Neural cell (in vitro differentiated cells): ENCODE results near the gene PHKA2. TPM values are rescaled to one million over a fixed set of nuclear protein-coding genes. Genes with fewer than 3 reads are reported as not detected.

ENCODE experiments used
- H2AFZ ChIP-seq: fragments of 200-600, 300-800 bp; sonication (generic), shearing (Covaris generic); 2 replicates; pipeline ENCODE4 v1.6.0; 2014; ENCODE audit warnings: low read depth, mild to moderate bottlenecking, antibody characterized with exemption, low read length, moderate library complexity
- H3F3A ChIP-seq: fragments of 200-600 bp; shearing (Covaris generic); 2 replicates; pipeline ENCODE4 v1.6.1; 2016; ENCODE audit warnings: mild to moderate bottlenecking, moderate library complexity, mixed read lengths, antibody characterized with exemption, low read length; ENCODE audit not compliant: insufficient read depth, poor library complexity, severe bottlenecking
- H3K27ac ChIP-seq: fragments of 200-600, 300-800 bp; sonication (generic), shearing (Covaris generic); 2 replicates; pipeline ENCODE4 v1.5.1; 2014; ENCODE audit warnings: mild to moderate bottlenecking, low read length, moderate library complexity
- H3K27me3 ChIP-seq: fragments of 300-800, 200-600 bp; sonication (generic), shearing (Covaris generic); 2 replicates; pipeline ENCODE4 v1.6.0; 2014; ENCODE audit warnings: mild to moderate bottlenecking, low read depth, low read length, moderate library complexity; ENCODE audit not compliant: insufficient read depth
- H3K36me3 ChIP-seq: fragments of 300-800, 200-600 bp; sonication (generic), shearing (Covaris generic); 2 replicates; pipeline ENCODE4 v1.5.1; 2014; ENCODE audit warnings: mild to moderate bottlenecking, antibody characterized with exemption, low read length, moderate library complexity; ENCODE audit not compliant: insufficient read depth
- H3K4me2 ChIP-seq: fragments of 300-800, 200-600 bp; sonication (generic), shearing (Covaris generic); 2 replicates; pipeline ENCODE4 v1.6.0; 2014; ENCODE audit warnings: mild to moderate bottlenecking, low read length
- H3K4me3 ChIP-seq: fragments of 300-800, 200-600 bp; sonication (generic), shearing (Covaris generic); 2 replicates; pipeline ENCODE4 v1.5.1; 2014; ENCODE audit warnings: mild to moderate bottlenecking, low read length, moderate library complexity
- H3K79me2 ChIP-seq: fragments of 200-600 bp; shearing (Covaris generic); replicated peaks from 2 replicates; pipeline ENCODE4 v1.6.0; 2014; ENCODE audit warnings: mild to moderate bottlenecking, low read length, moderate library complexity; ENCODE audit not compliant: insufficient read depth
- H3K9ac ChIP-seq: fragments of 300-800, 200-600 bp; sonication (generic), shearing (Covaris generic); 2 replicates; pipeline ENCODE4 v1.6.1; 2016; ENCODE audit warnings: mild to moderate bottlenecking, low read length, mixed read lengths
- H3K9me2 ChIP-seq: fragments of 200-600 bp; shearing (Covaris generic); 2 replicates; pipeline ENCODE4 v1.6.1; 2016; ENCODE audit warnings: mild to moderate bottlenecking, low read length, mixed read lengths; ENCODE audit not compliant: insufficient read depth
- H3K9me3 ChIP-seq: fragments of 200-600, 300-800 bp; sonication (generic), shearing (Covaris generic); 2 replicates; pipeline ENCODE4 v1.6.1; 2016; ENCODE audit warnings: mild to moderate bottlenecking, mixed run types, low read length, moderate library complexity, mixed read lengths
- H4K20me1 ChIP-seq: fragments of 200-600 bp; shearing (Covaris generic); 2 replicates; pipeline ENCODE4 v1.6.1; 2016; ENCODE audit warnings: mild to moderate bottlenecking, mixed run types; ENCODE audit not compliant: insufficient read depth
- EP300 ChIP-seq: fragments of 450-650 bp; conservative IDR thresholded peaks from 2 replicates; pipeline ENCODE4 v1.6.1; 2014; ENCODE audit warnings: antibody characterized with exemption, mild to moderate bottlenecking, moderate library complexity; ENCODE audit not compliant: poor library complexity, severe bottlenecking
- EZH2 ChIP-seq: fragments of 200-600, 300-800 bp; shearing (Covaris generic), sonication (generic); IDR thresholded peaks from 2 replicates; pipeline ENCODE4 v1.6.1; 2014; ENCODE audit warnings: antibody characterized with exemption, low read length, borderline replicate concordance, mild to moderate bottlenecking; ENCODE audit not compliant: insufficient read depth, poor library complexity, severe bottlenecking
- MXI1 ChIP-seq: fragments of 450-650 bp; conservative IDR thresholded peaks from 2 replicates; pipeline ENCODE4 v1.6.1; 2014; ENCODE audit warnings: antibody characterized with exemption, mild to moderate bottlenecking; ENCODE audit not compliant: poor library complexity, severe bottlenecking
- POLR2AphosphoS5 ChIP-seq: IDR thresholded peaks from 2 replicates; pipeline ENCODE4 v1.6.1; 2012
- RAD21 ChIP-seq: fragments of 450-650 bp; conservative IDR thresholded peaks from 2 replicates; pipeline ENCODE4 v1.6.1; 2014; ENCODE audit warnings: antibody characterized with exemption, mild to moderate bottlenecking, moderate library complexity
- REST ChIP-seq: IDR thresholded peaks from 2 replicates; pipeline ENCODE4 v1.6.1; 2012; ENCODE audit warnings: borderline replicate concordance
- SMC3 ChIP-seq: fragments of 450-650 bp; conservative IDR thresholded peaks from 2 replicates; pipeline ENCODE4 v1.6.1; 2014; ENCODE audit warnings: antibody characterized with exemption, mild to moderate bottlenecking, moderate library complexity; ENCODE audit not compliant: poor library complexity
- TAF1 ChIP-seq: IDR thresholded peaks from 2 replicates; pipeline ENCODE4 v1.6.1; 2012; ENCODE audit warnings: low read depth
- polyA plus RNA-seq: library from polyadenylated mRNA; depleted of rRNA; stranded (reverse); fragments of >200 nt; gene quantifications from 2 replicates; pipeline ENCODE4 v1.2.3, GENCODE V29; 2014
- TF ChIP-seq, protein P1 (sequence below): fragments of 450-650 bp; IDR thresholded peaks from 2 replicates; pipeline ENCODE4 v1.5.1; 2014; ENCODE audit warnings: antibody characterized with exemption, mild to moderate bottlenecking, moderate library complexity; ENCODE audit not compliant: poor library complexity, severe bottlenecking

Gene PHKA2
- polyA plus RNA-seq, 1 donor from 2014 or later: 9.6 TPM

DNA sequence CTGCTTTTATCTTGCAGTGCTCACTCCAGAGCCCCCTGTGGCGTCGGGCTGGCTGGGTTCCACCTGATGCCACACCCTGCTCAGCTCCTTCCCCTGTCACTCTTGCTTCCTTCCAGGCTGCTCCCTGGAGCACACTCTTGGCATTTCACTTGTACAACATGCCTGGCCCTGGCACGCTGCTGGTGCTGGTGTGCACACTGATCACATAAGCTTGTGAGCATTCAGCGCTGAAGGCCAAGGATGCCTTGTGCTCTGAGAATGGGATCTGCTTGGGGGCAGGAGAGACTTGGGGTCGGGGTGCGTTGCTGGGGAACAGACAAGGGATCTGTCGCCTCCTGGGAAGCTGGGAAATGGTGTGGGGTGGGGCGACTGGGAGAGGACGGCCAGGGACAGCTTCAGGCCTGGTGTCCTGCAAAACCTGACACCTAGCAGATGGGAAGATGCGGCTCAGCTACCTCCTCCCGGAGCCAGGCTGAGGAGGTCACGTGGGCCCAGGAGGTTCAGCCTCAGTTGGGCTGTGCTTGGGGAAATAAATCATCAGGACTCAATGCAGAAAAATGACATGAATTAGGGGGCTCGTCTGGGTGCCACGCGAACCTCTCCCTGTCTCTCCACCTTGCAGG, 108.5 kb downstream of the PHKA2 start:
- Histone ChIP-seq H3K4me3 (no peak overlapping the region), H3K9me3 (no peaks in the 10 kb centered on the region), H3K9ac (no peak overlapping the region), H3K27me3 (no peaks in the 10 kb centered on the region), H3K4me2 (no peak overlapping the region), H3K27ac (no peak overlapping the region), H3K79me2 (no peaks in the 10 kb centered on the region), H4K20me1 (no peaks in the 10 kb centered on the region), H2AFZ (no peak overlapping the region), H3F3A (no peaks in the 10 kb centered on the region), H3K9me2 (no peaks in the 10 kb centered on the region), H3K36me3 (no peaks in the 10 kb centered on the region)
- TF ChIP-seq POLR2AphosphoS5 (no peak), TAF1 (no peak), SMC3 (no peak), MXI1 (no peak), EP300 (no peak), REST (no peak), RAD21 (no peak), EZH2 (no peak)
- TF ChIP-seq, protein P1, sequence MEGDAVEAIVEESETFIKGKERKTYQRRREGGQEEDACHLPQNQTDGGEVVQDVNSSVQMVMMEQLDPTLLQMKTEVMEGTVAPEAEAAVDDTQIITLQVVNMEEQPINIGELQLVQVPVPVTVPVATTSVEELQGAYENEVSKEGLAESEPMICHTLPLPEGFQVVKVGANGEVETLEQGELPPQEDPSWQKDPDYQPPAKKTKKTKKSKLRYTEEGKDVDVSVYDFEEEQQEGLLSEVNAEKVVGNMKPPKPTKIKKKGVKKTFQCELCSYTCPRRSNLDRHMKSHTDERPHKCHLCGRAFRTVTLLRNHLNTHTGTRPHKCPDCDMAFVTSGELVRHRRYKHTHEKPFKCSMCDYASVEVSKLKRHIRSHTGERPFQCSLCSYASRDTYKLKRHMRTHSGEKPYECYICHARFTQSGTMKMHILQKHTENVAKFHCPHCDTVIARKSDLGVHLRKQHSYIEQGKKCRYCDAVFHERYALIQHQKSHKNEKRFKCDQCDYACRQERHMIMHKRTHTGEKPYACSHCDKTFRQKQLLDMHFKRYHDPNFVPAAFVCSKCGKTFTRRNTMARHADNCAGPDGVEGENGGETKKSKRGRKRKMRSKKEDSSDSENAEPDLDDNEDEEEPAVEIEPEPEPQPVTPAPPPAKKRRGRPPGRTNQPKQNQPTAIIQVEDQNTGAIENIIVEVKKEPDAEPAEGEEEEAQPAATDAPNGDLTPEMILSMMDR: no peak

GRCh38 chrX:18874560-18875255, 109.2 kb downstream of the PHKA2 start:
- Histone ChIP-seq H3K27me3 (no peaks in the 10 kb centered on the region), H3K79me2 (no peaks in the 10 kb centered on the region), H3K9ac (no peak overlapping the region), H3K9me3 (no peaks in the 10 kb centered on the region), H3K36me3 (no peaks in the 10 kb centered on the region), H3K27ac (no peak overlapping the region), H4K20me1 (no peaks in the 10 kb centered on the region), H3K4me3 (no peak overlapping the region), H3K4me2 (no peak overlapping the region), H3F3A (no peaks in the 10 kb centered on the region), H3K9me2 (no peaks in the 10 kb centered on the region), H2AFZ (no peak overlapping the region)
- TF ChIP-seq SMC3: no peak
- TF ChIP-seq RAD21: no peak
- TF ChIP-seq EP300: no peak
- TF ChIP-seq POLR2AphosphoS5: no peak
- TF ChIP-seq EZH2: no peak
- TF ChIP-seq, protein P1: no peak
- TF ChIP-seq TAF1: no peak
- TF ChIP-seq MXI1: no peak
- no peak for TF ChIP-seq REST
